HG02885 (cell line): Measurements from ENCODE around the gene KEL.
"Not testable (repeated sequence)": the region's sequence is repeated elsewhere in the genome, so short reads cannot be mapped to it uniquely, and the experiment has no call there.

Experiments used
- ATAC-seq: cut with Tn5 transposase; IDR thresholded peaks from one replicate; pipeline ENCODE4 v1.9.1; 2021; ENCODE audit warnings: mild to moderate bottlenecking; ENCODE audit not compliant: unreplicated experiment, poor library complexity

The KEL gene

DNA sequence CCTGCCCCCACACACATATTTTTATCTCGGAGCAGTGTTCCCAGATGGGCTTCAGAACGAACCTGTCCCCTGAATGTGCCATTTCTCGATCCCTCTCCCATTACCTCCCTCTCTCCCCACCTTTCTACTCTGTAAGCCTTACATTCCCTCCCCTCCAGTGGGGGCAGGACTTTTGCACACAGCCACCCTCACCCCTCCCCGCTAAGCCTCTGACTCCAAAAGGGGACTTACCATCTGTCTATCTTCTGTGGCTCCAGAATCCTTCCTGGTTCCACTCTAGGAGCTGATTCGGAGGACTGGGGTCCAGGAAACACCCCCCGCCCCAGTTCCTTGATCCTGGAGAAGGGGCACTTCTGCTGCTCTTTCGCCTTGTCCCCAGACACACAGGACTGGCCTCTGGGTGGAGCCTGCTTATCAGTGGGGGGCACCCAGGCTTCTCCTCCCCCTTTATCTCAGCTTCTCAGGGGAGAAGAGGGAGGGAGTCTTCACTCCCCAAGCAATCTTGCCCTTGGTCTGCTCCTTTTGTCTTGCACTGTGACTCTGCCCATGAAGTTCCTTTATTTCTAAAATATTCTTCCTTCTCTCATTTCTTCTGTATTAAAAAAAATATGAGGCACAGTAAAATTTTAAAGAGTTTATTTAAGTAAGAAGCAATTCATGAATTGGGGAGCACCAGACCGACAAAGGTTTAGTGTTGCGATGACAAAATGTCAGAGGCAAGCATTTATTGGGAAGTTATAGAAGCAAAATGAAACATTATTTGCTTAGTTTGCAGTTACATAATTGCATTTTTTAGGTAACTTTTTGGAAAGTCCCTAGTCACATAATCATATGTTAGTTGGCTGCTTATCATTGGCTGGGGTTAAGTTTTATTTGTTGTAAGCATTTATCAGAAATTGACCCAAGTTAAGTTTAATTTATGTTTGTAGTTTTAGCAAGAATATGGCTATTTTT, at the start of gene KEL:
Gene KEL, minus strand, starts transcription at position 391 of the 954 bp plus-strand sequence. Its CDS starts 157 bp downstream, at position 234.
- ATAC-seq, result no peak

- ATAC-seq, result peak; percentile 88
Measured at GRCh38 chr7:143008007-143008901, 46.1 kb upstream of the KEL start.

DNA sequence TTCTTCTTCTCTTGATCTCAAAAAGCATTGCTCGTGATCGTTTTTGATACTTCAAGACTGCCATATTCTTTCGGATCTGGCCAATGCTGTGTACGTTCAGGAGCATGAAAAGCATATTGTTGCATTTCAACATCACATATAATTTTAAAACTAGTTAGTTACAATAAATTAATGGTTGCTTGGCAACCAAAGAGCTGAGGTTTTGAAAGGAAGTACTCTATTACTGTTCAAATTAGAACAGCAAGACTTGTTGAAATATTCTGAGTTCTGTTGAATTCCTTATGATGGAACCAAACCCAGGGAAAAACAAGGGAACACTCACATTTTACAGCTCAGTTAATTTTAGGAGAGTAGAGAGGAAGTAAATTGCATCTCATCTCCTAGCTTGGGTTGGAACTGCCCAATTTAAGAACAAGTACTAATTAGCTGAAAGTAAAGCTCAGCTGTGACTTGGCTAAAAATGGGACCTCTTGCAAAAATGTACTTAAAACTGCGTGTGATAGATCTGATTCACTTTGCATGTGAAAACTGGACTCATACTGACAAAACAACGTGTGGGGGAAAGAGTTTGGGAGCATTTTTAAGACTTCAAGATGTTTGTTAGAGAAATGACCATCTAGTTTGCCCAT, 43.6 kb upstream of the KEL start:
- ATAC-seq, result no peak

DNA sequence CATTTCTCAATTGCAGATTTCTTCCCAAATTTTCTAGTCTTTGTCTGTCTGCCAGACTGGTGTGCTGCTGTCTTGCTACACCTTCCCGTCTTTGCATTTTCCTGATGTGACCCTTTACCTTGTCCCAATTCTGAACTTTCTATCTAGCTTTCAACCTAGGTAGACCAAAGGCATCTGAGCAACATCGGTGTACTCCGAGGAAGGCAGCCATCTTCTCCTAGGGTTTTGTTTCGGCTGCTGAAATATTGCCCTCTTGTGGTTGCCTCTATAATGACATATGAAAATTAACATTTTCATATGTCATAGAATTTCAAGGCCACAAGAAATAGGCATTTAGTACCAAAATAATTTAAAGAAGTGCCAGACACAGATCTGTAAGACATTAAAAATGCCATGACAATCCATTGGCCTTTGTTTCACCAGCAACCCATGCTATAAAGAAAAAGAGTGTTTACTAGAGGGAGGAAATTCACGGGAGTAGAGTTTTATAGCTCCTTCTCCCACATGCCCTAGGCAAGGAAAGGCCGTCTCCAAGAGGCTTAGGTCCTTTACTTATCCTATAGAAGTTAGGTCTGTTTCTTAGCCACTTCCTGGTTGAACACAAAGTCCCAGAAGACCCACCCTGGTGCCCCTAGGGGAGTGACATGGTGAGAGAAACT, 41.4 kb upstream of the KEL start:
- ATAC-seq, result peak; percentile 74

DNA sequence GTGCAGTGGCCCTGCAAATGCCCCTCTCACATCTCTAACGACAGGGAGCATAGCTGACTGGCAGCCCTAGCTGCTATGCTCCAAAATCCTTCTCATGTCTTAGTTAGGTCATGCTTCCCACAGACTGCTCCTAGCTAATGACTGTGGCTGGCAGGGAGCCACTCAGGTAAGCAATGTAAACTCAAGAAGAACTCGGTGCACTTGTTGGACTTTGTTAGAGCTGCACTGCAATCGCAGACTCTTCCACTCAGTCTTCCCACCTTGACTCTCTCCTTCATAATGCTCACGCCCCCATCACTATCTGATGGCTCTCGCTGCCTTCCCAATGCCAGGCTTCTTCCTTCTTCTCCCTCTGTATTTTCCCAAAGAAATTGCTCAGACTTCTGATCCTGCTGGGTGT, 40.7 kb upstream of the KEL start:
- no peak for ATAC-seq

- no peak for ATAC-seq
Measured at GRCh38 chr7:143002106-143002505, 39.9 kb upstream of the KEL start.

- no peak for ATAC-seq
Measured at GRCh38 chr7:143000648-143001047, 38.5 kb upstream of the KEL start.

DNA sequence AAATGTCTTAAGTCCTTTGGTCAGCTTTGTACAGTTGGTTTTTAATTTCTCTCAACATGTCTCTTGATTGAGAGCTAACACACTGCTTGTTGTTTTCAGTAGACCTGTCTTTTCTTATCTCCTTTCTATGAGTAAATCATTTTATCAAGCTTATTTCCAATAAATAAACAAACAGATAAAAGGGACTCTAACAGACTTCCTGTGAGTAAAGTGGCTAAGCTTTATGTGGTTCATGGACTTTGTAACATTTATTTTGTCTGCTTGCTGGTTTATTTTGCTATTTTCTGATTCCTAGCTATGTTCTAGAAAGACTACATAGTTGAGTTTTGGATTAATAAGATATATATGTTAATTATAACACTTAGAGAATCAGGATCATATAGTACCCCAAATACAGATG, 37.6 kb upstream of the KEL start:
- no peak for ATAC-seq

- no peak for ATAC-seq
Measured at GRCh38 chr7:142998966-142999365, 36.8 kb upstream of the KEL start.

DNA sequence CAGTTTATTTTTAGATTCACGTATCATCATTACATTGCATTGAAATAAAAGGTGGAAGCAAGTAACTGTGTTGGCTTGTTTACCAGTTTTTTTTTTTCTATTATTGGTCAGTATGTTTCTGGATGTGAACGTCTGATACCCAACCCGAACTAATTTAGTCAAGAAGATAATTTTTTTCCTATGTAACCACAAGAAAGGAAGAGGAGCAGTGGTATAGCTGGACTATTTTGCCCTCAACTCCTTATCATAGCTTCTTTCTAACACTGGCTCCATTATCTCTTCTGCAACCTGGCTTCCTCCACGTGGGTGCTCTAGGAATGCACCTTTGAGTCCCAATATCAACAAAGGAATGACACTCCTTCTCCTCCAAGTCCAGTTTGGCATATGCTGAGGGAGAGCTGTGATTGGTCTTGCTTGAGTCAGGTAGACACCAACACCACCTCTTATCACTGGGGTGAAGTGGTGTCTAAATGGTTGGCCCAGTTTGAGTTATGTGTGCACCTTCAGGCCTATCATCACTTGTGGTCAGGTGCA, 35.4 kb upstream of the KEL start:
- no peak for ATAC-seq

- ATAC-seq, result no peak
Measured at GRCh38 chr7:142992427-142992826, 30.3 kb upstream of the KEL start.

DNA sequence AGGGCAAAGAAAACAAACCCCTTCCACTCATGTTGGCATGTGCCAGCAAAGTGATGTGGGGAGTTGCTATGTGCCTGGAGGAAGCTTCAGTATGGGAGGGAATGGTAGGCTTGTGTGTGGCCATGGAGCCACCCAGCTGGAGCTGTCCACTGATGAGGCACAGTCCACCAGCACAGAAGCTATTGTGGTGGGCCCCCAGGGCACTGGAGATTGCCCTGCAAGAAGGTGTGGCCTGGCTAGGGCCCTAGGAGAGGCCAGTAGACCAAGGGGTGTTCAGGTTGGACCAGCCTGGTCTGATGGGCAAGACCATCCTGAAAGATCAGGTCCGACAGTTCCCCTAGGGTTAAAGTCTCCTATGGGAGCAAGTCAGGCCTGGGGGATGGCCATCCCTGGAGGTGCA, 22.1 kb upstream of the KEL start:
- ATAC-seq, result no peak

- no peak for ATAC-seq
Measured at GRCh38 chr7:142983825-142984224, 21.7 kb upstream of the KEL start.

DNA sequence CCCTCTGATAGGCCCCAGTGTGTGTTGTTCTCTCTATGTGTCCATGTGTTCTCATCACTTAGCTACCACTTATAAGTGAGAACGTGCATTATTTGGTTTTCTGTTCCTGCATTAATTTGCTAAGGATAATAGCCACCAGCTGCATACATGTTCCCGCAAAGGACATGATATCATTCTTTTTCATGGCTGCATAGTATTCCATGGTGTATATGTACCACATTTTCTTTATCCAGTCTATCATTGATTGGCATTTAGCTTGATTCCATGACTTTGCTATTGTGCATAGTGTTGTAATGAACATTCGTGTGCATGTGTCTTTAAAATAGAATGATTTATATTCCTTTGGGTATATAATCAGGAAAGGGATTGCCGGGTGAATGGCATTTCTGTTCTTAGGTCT, 16.2 kb upstream of the KEL start:
- ATAC-seq, result not testable (repeated sequence)

DNA sequence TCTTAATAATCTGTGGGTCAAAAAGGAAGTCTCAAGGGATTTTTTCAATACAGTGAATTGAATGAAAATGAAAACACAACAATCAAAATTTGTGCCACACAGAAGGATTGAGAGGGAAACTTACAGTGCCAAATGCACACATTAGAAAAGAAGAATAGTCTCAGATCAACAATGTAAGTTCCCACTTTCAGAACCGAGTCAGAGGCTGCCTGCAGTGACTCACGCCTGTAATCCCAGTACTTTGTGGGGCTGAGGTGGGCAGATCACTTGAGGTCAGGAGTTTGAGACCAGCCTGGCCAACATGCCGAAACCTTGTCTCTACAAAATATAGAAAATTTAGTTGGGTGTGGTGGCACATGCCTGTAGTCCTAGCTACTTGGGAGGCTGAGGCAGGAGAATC, 12.5 kb upstream of the KEL start:
- no peak for ATAC-seq

GRCh38 chr7:142969183-142969582, 7.0 kb upstream of the KEL start:
- ATAC-seq, result no peak

DNA sequence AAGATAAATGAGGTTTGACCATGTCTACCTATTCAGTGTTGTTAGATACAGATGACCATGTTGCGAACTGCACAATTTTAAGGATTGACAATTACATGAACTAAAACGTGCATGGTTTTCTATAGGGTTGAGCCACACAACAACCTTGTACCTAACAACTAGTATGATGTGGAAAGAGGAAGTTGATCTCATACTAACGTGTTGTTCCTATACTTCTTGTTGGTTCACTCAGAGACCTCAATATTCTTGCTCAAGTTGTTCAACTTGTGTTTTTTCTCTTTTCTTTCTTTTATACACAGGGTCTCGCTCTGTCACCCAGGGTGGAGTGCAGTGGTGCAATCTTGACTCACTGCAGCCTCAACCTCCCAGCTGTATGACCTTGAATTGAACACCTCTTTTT, 6.1 kb upstream of the KEL start:
- no peak for ATAC-seq

GRCh38 chr7:142964502-142965246, 2.5 kb upstream of the KEL start:
- no peak for ATAC-seq

DNA sequence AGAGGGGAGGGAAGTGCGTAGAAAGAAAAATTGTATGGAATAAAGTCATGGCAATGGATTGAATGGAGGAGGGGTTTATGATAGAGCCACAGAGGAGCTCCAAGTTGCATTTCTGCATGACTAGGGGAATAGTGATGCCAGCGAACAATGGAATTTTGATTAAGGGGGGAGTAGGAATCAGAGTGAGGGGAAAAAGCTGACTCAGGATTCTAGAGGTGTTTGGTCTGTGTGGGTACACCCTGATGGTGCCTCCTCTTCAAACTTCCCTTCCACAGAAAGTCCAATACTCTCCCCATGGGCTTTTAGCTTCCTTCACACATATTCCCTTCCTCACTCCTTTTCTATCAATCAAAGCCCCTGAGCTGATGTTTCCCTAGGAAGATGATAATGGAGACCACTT, 1.8 kb upstream of the KEL start:
- no peak for ATAC-seq
